K562 (cell line): ENCODE data around the gene VPREB1. TPM values are rescaled to one million over a fixed set of nuclear protein-coding genes. Genes with fewer than 3 reads are reported as not detected.
A peak's percentile ranks its signal among the peaks of the same experiment; 100 is the strongest.
"Not testable (repeated sequence)": the region's sequence is repeated elsewhere in the genome, so short reads cannot be mapped to it uniquely, and the experiment has no call there.

ENCODE experiments used
- ARHGAP35 ChIP-seq: fragments of 450-650 bp; IDR thresholded peaks from 2 replicates; pipeline ENCODE4 v1.6.1; 2018; ENCODE audit not compliant: partially characterized antibody
- ARNT ChIP-seq, 2 experiments: fragments of 450-650 bp; IDR thresholded peaks; 2 replicates each; pipeline ENCODE4 v1.6.1; 2016; ENCODE audit warnings: mild to moderate bottlenecking in 1 of 2
- ASH1L ChIP-seq: fragments of 450-650 bp; IDR thresholded peaks from 2 replicates; pipeline ENCODE4 v1.6.1; 2018; ENCODE audit warnings: borderline replicate concordance, mild to moderate bottlenecking, low read depth; ENCODE audit not compliant: partially characterized antibody
- C11orf30 ChIP-seq: fragments of 450-650 bp; IDR thresholded peaks from 2 replicates; pipeline ENCODE4 v1.6.1; 2016; ENCODE audit warnings: low read depth, mild to moderate bottlenecking
- CEBPB ChIP-seq: fragments of 450-650 bp; IDR thresholded peaks from 2 replicates; pipeline ENCODE4 v1.6.1; 2016; ENCODE audit warnings: missing genetic modification characterization, missing compliant biosample characterization
- CEBPG ChIP-seq, 3 experiments: fragments of 200-800 bp in 1 of 3; sonication (Bioruptor generic) in 1 of 3; sonication (generic) in 1 of 3; formaldehyde crosslinking in 1 of 3; IDR thresholded peaks in 2 of 3; conservative IDR thresholded peaks in 1 of 3; 2 replicates each; pipeline versions ENCODE4 v1.6.1 to v1.8.0; 2016 to 2022; ENCODE audit warnings: missing compliant biosample characterization in 2 of 3, missing genetic modification characterization in 2 of 3, mild to moderate bottlenecking in 1 of 3, missing genetic modification reagents in 1 of 3
- EHMT2 ChIP-seq: fragments of 450-650 bp; IDR thresholded peaks from 2 replicates; pipeline ENCODE4 v1.6.1; 2018; ENCODE audit warnings: antibody characterized with exemption
- HDAC1 ChIP-seq, 2 experiments: fragments of 450-650 bp; IDR thresholded peaks; 2 replicates each; pipeline ENCODE4 v1.6.1; 2016 to 2017; ENCODE audit warnings: inconsistent platforms in 1 of 2, mild to moderate bottlenecking in 1 of 2, moderate library complexity in 1 of 2
- HDGF ChIP-seq: fragments of 450-650 bp; IDR thresholded peaks from 2 replicates; pipeline ENCODE4 v1.6.1; 2016
- LARP7 ChIP-seq: fragments of 450-650 bp; IDR thresholded peaks from 2 replicates; pipeline ENCODE4 v1.6.1; 2016
- LEF1 ChIP-seq: fragments of 450-650 bp; IDR thresholded peaks from 2 replicates; pipeline ENCODE4 v1.6.1; 2016; ENCODE audit warnings: mild to moderate bottlenecking
- MTA1 ChIP-seq: fragments of 450-650 bp; IDR thresholded peaks from 2 replicates; pipeline ENCODE4 v1.6.1; 2017; ENCODE audit warnings: borderline replicate concordance
- NCOA4 ChIP-seq: fragments of 450-650 bp; IDR thresholded peaks from 2 replicates; pipeline ENCODE4 v1.6.1; 2018; ENCODE audit warnings: mild to moderate bottlenecking; ENCODE audit not compliant: partially characterized antibody
- TOE1 ChIP-seq, 2 experiments: fragments of 450-650 bp in 1 of 2; sonication (generic) in 1 of 2; formaldehyde crosslinking in 1 of 2; IDR thresholded peaks; 2 replicates each; pipeline versions ENCODE4 v1.7.1 to v1.8.0; 2016 to 2022; ENCODE audit warnings: borderline replicate concordance in 2 of 2, mild to moderate bottlenecking in 2 of 2, antibody characterized with exemption in 1 of 2, inconsistent platforms in 1 of 2, low read depth in 1 of 2, missing genetic modification reagents in 1 of 2, moderate library complexity in 1 of 2
- TRIM24 ChIP-seq, 2 experiments: fragments of 450-650 bp; IDR thresholded peaks; 2 replicates each; pipeline ENCODE4 v1.6.1; 2016
- YBX1 ChIP-seq: fragments of 450-650 bp; IDR thresholded peaks from 2 replicates; pipeline ENCODE4 v1.7.1; 2016; ENCODE audit warnings: mild to moderate bottlenecking
- ZBTB2 ChIP-seq: fragments of 450-650 bp; IDR thresholded peaks from 2 replicates; pipeline ENCODE4 v1.6.1; 2016; ENCODE audit warnings: antibody characterized with exemption
- ZBTB26 ChIP-seq: fragments of 450-650 bp; formaldehyde crosslinking; IDR thresholded peaks from 2 replicates; pipeline ENCODE4 v1.4.0; 2022; ENCODE audit warnings: missing genetic modification characterization
- ZC3H8 ChIP-seq: fragments of 450-650 bp; IDR thresholded peaks from 2 replicates; pipeline ENCODE4 v1.6.1; 2017
- ZNF280A ChIP-seq: fragments of 450-650 bp; IDR thresholded peaks from 2 replicates; pipeline ENCODE4 v1.6.1; 2018; ENCODE audit warnings: mild to moderate bottlenecking, low read depth; ENCODE audit not compliant: partially characterized antibody
- ZNF316 ChIP-seq: fragments of 450-650 bp; IDR thresholded peaks from 2 replicates; pipeline ENCODE4 v1.6.1; 2016
- polyA plus RNA-seq, 8 experiments: library from polyadenylated mRNA; depleted of rRNA in 4 of 8; stranded (reverse) in 5 of 8; unstranded in 3 of 8; fragments of >200 nt; fragmentation: Nextera tagmentation in 2 of 8; fragmentation: Illumina TruSeq in 1 of 8; extraction: Ambion mirVana in 2 of 8; extraction: Trizol in 1 of 8; gene quantifications; 2 replicates each; pipeline versions ENCODE4 v1.2.1 to v1.2.3, GENCODE V29; 2011 to 2014; ENCODE audit warnings: inconsistent platforms in 1 of 8, missing spikeins in 1 of 8
- total RNA-seq, 7 experiments: library from RNA; depleted of rRNA in 6 of 7; stranded (reverse); fragments of >200 nt in 6 of 7; fragmentation: Illumina TruSeq in 2 of 7; extraction: Trizol in 2 of 7; gene quantifications; 2 replicates each; pipeline versions ENCODE4 v1.2.1 to v1.2.3, GENCODE V29; 2011 to 2021; ENCODE audit warnings: low replicate concordance in 1 of 7

Gene VPREB1
- total and polyA plus RNA-seq, 9 of the 15 experiments (the other 6 are each of a cell fraction or from before 2014, with no cell fraction given), result not detected

GRCh38 chr22:22284962-22285756, 40.6 kb downstream of the VPREB1 start (continued):
- TF ChIP-seq NCOA4 (peak; percentile 3), LEF1 (0 out of 2 replicates have a peak, but pooled peaks have one; percentile 16), ZNF280A (peak; percentile 6), TOE1 (IDR thresholded peaks at IDR 0.05; ENCODE audit: borderline replicate concordance) (peak; percentile 41; the same call in 1 of the 2 replicates), CEBPG (tag; conservative IDR thresholded peaks at IDR 0.05 in 1 of 2, IDR thresholded peaks at IDR 0.05 in 1 of 2) (peak in 1 of 2 experiments; percentile 42; a peak in 2 of 4 replicates), ZBTB26 (0 out of 2 replicates have a peak, but pooled peaks have one; percentile 12), ASH1L (peak; percentile 28), ZC3H8 (peak; percentile 78; the same call in 1 of the 2 replicates), C11orf30 (0 out of 2 replicates have a peak, but pooled peaks have one; percentile 4), EHMT2 (peak; percentile 41; the same call in 1 of the 2 replicates), MTA1 (peak; percentile 52; the same call in 1 of the 2 replicates), HDAC1 (IDR thresholded peaks at IDR 0.05) (0 out of 4 replicates have a peak, but pooled peaks of 1 of the 2 experiments have one; percentile 24), ARHGAP35 (peak; percentile 17), HDGF (peak; percentile 69; the same call in 1 of the 2 replicates), TRIM24 (IDR thresholded peaks at IDR 0.05) (peak in 1 of 2 experiments; percentile 48; a peak in 2 of 4 replicates), ZBTB2 (peak; percentile 20), CEBPB (peak; percentile 72), LARP7 (0 out of 2 replicates have a peak, but pooled peaks have one; percentile 16), ARNT (IDR thresholded peaks at IDR 0.05) (0 out of 4 replicates have a peak, but pooled peaks of 1 of the 2 experiments have one; percentile 32), YBX1 (0 out of 2 replicates have a peak, but pooled peaks have one; percentile 53), ZNF316 (peak; percentile 15; the same call in 1 of the 2 replicates)
- not testable (repeated sequence) for TF ChIP-seq TOE1 (CRISPR knock-in tag; IDR thresholded peaks at IDR 0.05; ENCODE audit: borderline replicate concordance, low read depth); CEBPG (CRISPR knock-in tag; IDR thresholded peaks at IDR 0.05)
